Adipocyte (in vitro differentiated cells): ENCODE measurements around the gene PRKAR2A.
A peak's percentile ranks its signal among the peaks of the same experiment; 100 is the strongest.
"Not testable (repeated sequence)": the region's sequence is repeated elsewhere in the genome, so short reads cannot be mapped to it uniquely, and the experiment has no call there.

Experiments used
- DNase-seq: peaks from one replicate; pipeline ENCODE4 v3.0.0-alpha.2; 2015; ENCODE audit warnings: low read depth
- H3K27me3 ChIP-seq: replicated peaks from 2 replicates; pipeline ENCODE4 v1.7.0; 2013; ENCODE audit warnings: mild to moderate bottlenecking, low read length, moderate library complexity; ENCODE audit not compliant: control insufficient read depth, insufficient read depth
- H3K36me3 ChIP-seq: 2 replicates; pipeline ENCODE4 v1.7.0; 2013; ENCODE audit warnings: low read length, mild to moderate bottlenecking, moderate library complexity; ENCODE audit not compliant: control insufficient read depth, insufficient read depth, severe bottlenecking
- H3K4me1 ChIP-seq: 2 replicates; pipeline ENCODE4 v1.7.0; 2013; ENCODE audit warnings: mild to moderate bottlenecking, low read length, moderate library complexity; ENCODE audit not compliant: control insufficient read depth, insufficient read depth
- H3K4me3 ChIP-seq: 2 replicates; pipeline ENCODE4 v1.7.0; 2013; ENCODE audit warnings: mild to moderate bottlenecking, low read length, moderate library complexity
- H3K9ac ChIP-seq: 2 replicates; pipeline ENCODE4 v1.7.0; 2013; ENCODE audit warnings: mild to moderate bottlenecking, low read length, moderate library complexity
- H3K9me3 ChIP-seq: 2 replicates; pipeline ENCODE4 v1.7.0; 2013; ENCODE audit warnings: mild to moderate bottlenecking, low read length, moderate library complexity; ENCODE audit not compliant: control insufficient read depth

PRKAR2A gene

DNA sequence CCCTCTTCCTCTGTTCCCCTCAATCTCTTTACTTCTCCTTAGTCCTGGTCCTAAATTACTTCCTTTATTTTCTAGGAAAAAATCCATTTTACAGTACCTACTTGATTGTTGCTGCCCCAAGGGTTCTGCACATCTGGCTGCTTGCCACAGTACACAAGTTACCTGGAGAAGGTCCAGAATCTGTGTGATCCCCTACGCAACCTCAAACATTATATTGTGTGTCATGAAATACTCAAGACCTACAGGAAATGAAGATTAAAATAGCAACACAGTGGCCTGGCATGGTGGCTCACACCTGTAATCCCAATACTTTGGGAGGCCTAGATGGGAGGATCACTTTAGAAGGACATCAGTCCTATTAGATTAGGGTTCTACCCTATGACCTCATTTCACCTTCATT is 48.7 kb downstream of the PRKAR2A start:
- DNase-seq, result no peak
- no peaks in the 10 kb centered on the region for H3K4me1 ChIP-seq
- no peak overlapping the region for H3K4me3 ChIP-seq
- no peaks in the 10 kb centered on the region for H3K9me3 ChIP-seq
- H3K36me3 ChIP-seq, result peaks cover 8% of the 10 kb centered on the region
- H3K9ac ChIP-seq, result no peak overlapping the region
- H3K27me3 ChIP-seq, result no peaks in the 10 kb centered on the region

DNA sequence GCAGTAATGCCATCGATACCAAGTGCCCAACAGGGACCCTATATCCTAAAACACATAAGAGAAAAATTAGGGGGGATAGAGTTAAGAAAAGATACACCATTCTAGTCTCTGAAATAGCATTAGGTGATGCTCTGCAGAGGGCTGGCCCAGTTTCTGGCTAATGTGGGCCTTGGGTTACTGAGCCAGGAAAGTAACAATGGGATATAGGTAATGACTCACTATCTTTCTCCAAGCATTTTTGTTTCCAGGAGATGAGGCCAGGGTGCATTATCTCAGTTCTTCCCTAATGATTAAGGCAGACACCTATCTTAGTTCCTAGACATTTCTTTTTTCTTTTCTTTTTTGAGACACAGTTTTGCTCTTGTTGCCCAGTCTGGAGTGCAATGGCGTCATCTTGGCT is 50.0 kb downstream of the PRKAR2A start:
- Histone ChIP-seq H3K36me3 (peaks cover 12% of the 10 kb centered on the region), H3K4me1 (no peaks in the 10 kb centered on the region), H3K4me3 (no peak overlapping the region), H3K9ac (no peak overlapping the region), H3K9me3 (no peaks in the 10 kb centered on the region), H3K27me3 (no peaks in the 10 kb centered on the region)
- DNase-seq, result no peak

DNA sequence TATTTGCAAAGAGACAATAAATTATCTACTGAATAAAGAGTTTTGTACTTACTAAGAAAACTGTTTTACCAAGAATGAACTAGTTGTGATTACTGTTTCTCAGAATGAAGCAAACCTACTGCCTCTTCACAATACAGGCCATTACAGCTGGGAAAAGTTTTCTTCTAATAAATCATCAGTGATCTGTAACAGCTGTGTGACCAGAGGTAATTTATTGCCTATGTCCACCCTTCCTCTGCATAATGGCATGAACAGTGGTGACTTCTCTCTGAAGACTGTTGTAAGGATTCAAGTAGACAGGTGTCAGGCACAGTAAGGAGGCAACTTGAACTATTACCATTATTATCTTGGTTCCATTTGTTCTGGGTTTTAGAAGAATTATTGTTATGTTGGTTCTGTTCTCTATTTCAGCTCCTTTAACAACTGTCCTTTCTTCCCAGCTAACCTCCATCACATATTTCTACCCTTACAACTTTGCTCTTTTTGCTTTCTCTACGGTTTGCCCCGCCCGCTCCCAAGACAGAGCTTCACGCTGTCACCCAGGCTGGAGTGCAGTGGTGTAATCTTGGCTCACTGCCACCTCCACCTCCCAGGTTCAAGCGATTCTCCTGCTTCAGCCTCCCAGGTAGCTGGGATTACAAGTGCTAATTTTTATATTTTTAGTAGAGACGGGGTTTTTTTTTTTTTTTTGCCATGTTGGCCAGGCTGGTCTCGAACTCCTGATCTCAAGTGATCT is 51.5 kb downstream of the PRKAR2A start:
- Histone ChIP-seq H3K4me1 (no peaks in the 10 kb centered on the region), H3K9me3 (no peaks in the 10 kb centered on the region), H3K9ac (no peak overlapping the region), H3K4me3 (no peak overlapping the region), H3K36me3 (peaks cover 10% of the 10 kb centered on the region), H3K27me3 (no peaks in the 10 kb centered on the region)
- no peak for DNase-seq

DNA sequence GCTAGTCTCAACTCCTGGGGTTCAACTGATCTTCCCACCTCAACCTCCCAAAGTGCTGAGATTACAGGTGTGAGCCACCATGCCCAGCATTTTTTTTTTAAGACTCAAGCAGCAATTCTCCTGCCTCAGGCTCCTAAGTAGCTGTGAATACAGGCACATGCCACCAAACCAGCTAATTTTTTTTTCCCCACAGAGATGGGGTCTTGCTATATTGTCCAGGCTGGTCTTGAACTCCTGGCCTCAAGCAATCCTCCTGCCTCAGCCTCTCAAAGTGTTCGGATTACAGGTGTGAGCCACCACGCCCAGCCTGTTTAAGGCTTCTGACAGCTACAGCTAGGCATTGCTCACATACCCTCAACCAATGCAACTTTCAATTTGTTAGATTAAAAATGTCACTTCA is 54.2 kb downstream of the PRKAR2A start:
- H3K4me3 ChIP-seq, H3K4me1 ChIP-seq, H3K9me3 ChIP-seq, H3K27me3 ChIP-seq, H3K9ac ChIP-seq, DNase-seq: not testable (repeated sequence)
- H3K36me3 ChIP-seq, result peaks cover 33% of the 10 kb centered on the region

DNA sequence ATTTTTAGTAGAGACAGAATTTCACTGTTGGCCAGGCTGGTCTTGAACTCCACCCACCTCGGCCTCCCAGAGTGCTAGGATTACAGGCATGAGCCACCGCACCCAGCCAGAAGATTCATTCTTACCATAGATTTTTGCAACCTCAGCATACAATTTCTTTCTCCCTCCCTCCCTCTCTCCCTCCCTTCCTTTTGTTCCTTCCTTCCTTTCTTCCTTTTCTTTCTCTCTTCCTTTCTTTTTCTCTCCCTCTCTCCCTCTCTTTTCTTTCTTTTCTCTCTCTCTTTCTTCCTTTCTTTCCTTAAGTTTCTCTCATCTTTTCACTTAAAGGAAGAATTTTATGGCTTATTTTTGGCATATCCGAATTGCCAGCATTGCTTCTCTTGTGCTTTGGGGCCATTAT is 58.0 kb downstream of the PRKAR2A start:
- no peak for DNase-seq
- no peaks in the 10 kb centered on the region for H3K9me3 ChIP-seq
- peaks cover 47% of the 10 kb centered on the region for H3K36me3 ChIP-seq
- H3K4me1 ChIP-seq, result no peaks in the 10 kb centered on the region
- H3K9ac ChIP-seq, result no peak overlapping the region
- no peaks in the 10 kb centered on the region for H3K27me3 ChIP-seq
- H3K4me3 ChIP-seq, result no peak overlapping the region

- Histone ChIP-seq H3K4me1 (no peaks in the 10 kb centered on the region), H3K27me3 (no peaks in the 10 kb centered on the region), H3K9me3 (no peaks in the 10 kb centered on the region), H3K9ac (no peak overlapping the region), H3K4me3 (no peak overlapping the region), H3K36me3 (peaks cover 54% of the 10 kb centered on the region)
- DNase-seq, result no peak
Observed at GRCh38 chr3:48788544-48789162, 59.0 kb downstream of the PRKAR2A start.

DNA sequence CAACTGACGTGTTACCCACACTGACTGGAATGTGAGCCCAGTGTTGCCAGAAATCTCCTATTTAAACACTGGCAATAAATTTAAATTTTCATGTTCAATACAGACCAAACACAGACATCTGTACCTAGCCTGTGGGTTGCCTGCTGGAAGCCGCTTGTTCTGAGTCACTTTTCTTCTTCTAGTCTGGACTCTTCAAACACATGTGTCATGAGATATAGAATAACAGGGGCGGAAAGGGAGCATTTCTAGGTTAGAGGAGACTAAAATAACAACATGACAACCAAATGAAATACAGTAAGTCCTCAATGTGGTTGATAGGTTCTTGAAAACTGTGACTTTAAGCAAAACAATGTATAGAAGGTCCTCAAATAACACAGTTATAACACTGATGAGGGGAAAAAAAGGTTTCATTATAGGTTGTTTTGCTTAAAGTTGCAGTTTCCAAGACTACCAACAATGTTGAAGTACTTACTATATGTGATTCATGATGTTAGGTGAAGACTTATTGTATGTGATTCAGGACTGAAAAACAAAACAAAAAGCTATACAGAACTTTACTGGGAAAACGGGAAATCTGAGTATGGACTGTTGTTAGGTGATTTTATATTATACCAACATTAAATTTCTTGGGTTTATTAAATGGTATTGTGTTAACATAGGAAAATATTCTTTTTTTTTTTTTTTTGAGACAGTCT is 63.1 kb downstream of the PRKAR2A start:
- Histone ChIP-seq H3K27me3 (no peaks in the 10 kb centered on the region), H3K4me1 (no peaks in the 10 kb centered on the region), H3K4me3 (no peak overlapping the region), H3K9me3 (no peaks in the 10 kb centered on the region), H3K9ac (no peak overlapping the region), H3K36me3 (peaks cover 58% of the 10 kb centered on the region)
- DNase-seq, result peak; percentile 34

DNA sequence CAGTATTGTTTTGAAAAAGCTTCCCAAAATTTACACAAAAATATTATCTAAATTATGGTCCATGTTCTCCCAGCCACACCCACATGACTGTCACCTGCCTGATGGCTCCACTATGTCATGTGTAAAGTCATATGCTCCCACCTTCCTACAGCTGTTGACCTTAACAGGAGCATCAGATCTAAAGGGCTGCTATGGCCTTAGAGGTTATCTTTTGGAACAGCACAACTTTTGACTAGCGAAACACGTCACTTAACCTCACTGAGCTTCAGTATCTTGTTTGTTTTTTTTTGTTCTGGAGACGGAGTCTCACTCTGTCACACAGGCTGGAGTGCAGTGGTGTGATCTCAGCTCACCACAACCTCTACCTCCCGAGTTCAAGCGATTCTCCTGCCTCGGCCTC is 64.4 kb downstream of the PRKAR2A start:
- H3K4me1 ChIP-seq, result no peaks in the 10 kb centered on the region
- no peaks in the 10 kb centered on the region for H3K9me3 ChIP-seq
- no peak for DNase-seq
- no peak overlapping the region for H3K9ac ChIP-seq
- no peaks in the 10 kb centered on the region for H3K27me3 ChIP-seq
- no peak overlapping the region for H3K4me3 ChIP-seq
- H3K36me3 ChIP-seq, result peaks cover 51% of the 10 kb centered on the region

GRCh38 chr3:48782046-48782445 is 65.6 kb downstream of the PRKAR2A start:
- Histone ChIP-seq H3K9ac (no peak overlapping the region), H3K27me3 (no peaks in the 10 kb centered on the region), H3K4me3 (no peak overlapping the region), H3K4me1 (no peaks in the 10 kb centered on the region), H3K36me3 (peaks cover 52% of the 10 kb centered on the region), H3K9me3 (no peaks in the 10 kb centered on the region)
- no peak for DNase-seq

DNA sequence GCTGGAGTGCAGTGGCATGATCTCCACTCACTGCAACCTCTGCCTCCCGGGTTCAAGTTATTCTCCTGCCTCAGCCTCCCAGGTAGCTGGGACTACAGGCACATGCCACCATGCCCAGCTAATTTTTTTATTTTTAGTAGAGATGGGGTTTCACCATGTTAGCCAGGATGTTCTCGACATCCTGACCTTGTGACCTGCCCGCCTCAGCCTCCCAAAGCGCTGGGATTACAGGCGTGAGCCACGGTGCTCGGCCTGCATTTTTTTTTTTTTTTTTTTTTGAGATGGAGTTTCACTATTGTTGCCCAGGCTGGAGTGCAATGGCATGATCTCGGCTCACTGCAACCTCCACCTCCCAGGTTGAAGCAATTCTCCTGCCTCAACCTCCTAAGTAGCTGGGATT is 69.1 kb downstream of the PRKAR2A start:
- H3K36me3 ChIP-seq, result peaks cover 65% of the 10 kb centered on the region
- H3K9me3 ChIP-seq, DNase-seq, H3K4me1 ChIP-seq, H3K4me3 ChIP-seq, H3K9ac ChIP-seq, H3K27me3 ChIP-seq: not testable (repeated sequence)

GRCh38 chr3:48776854-48777253 is 70.8 kb downstream of the PRKAR2A start:
- no peak for DNase-seq
- no peak overlapping the region for H3K9ac ChIP-seq

More at GRCh38 chr3:48776854-48777253, 70.8 kb downstream of the PRKAR2A start:
- no peak overlapping the region for H3K4me3 ChIP-seq
- no peaks in the 10 kb centered on the region for H3K4me1 ChIP-seq
- no peaks in the 10 kb centered on the region for H3K9me3 ChIP-seq
- H3K27me3 ChIP-seq, result no peaks in the 10 kb centered on the region
- H3K36me3 ChIP-seq, result peaks cover 61% of the 10 kb centered on the region
